GM13977 (cell line): ENCODE results near the gene COP1.

ENCODE experiments used
- DNase-seq: peaks from one replicate; pipeline ENCODE4 v3.0.0; 2012; ENCODE audit warnings: low spot score
- CTCF ChIP-seq: IDR thresholded peaks from 2 replicates; pipeline ENCODE4 v1.5.1; 2012; ENCODE audit warnings: mild to moderate bottlenecking, control low read depth; ENCODE audit not compliant: insufficient read depth; ENCODE audit errors: extremely low read depth, missing control alignments
- in situ Hi-C: fragments of 300-500 bp; cut with MboI; formaldehyde crosslinking; loops from one replicate; pipeline ENCODE4 v1.12.0; 2022; ENCODE audit warnings: low sequenced_read_pairs, low pct_unique_long_range_greater_than_20kb, mixed read lengths, inconsistent platforms; ENCODE audit not compliant: unreplicated experiment

The COP1 gene

GRCh38 chr1:176188604-176189003, 18.5 kb downstream of the COP1 start:
- DNase-seq, result no peak
- in situ Hi-C loops, result no loop called here
- no peak for TF ChIP-seq CTCF

GRCh38 chr1:176187001-176187400, 20.1 kb downstream of the COP1 start:
- TF ChIP-seq CTCF, result no peak
- in situ Hi-C loops, result no loop called here
- no peak for DNase-seq

- DNase-seq, result no peak
- in situ Hi-C loops, result no loop called here
- TF ChIP-seq CTCF, result no peak
Observed at GRCh38 chr1:176183618-176184017, 23.5 kb downstream of the COP1 start.

- no peak for TF ChIP-seq CTCF
- no peak for DNase-seq
- in situ Hi-C loops, result no loop called here
Observed at GRCh38 chr1:176178316-176178715, 28.8 kb downstream of the COP1 start.

GRCh38 chr1:176177764-176178163, 29.3 kb downstream of the COP1 start:
- in situ Hi-C loops, result no loop called here
- peak; percentile 19 for DNase-seq
- no peak for TF ChIP-seq CTCF

GRCh38 chr1:176174108-176174507, 33.0 kb downstream of the COP1 start:
- in situ Hi-C loops, result no loop called here
- DNase-seq, result no peak
- no peak for TF ChIP-seq CTCF

- DNase-seq, result no peak
- in situ Hi-C loops, result no loop called here
- no peak for TF ChIP-seq CTCF
Observed at GRCh38 chr1:176172215-176172614, 34.9 kb downstream of the COP1 start.
